GM18502 (cell line): ENCODE data around the gene RPS14.
"Not testable (repeated sequence)": the region's sequence is repeated elsewhere in the genome, so short reads cannot be mapped to it uniquely, and the experiment has no call there.

Experiments
- ATAC-seq: cut with Tn5 transposase; IDR thresholded peaks from one replicate; pipeline ENCODE4 v1.9.1; 2021; ENCODE audit warnings: mild to moderate bottlenecking; ENCODE audit not compliant: unreplicated experiment, poor library complexity

The RPS14 gene

DNA sequence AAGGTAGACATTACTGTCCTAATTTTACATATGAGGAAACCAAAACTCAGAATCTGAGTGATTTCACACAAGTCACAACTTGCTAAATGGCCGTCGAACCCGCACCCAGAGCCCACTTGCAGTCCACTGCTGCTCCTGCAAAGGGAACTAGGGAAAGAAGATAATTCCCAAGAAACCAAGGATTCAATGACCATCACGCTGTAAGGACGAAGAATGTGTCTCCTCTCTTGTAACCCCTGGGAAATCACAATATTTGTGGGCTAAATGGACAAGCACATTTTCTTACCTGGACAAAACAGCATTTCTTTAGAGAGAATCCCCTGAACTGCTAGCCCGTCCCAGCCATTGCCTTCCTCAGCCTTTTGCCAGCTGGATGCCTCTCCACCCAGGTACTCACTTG lies 2.4 kb downstream of the RPS14 start:
- no peak for ATAC-seq

DNA sequence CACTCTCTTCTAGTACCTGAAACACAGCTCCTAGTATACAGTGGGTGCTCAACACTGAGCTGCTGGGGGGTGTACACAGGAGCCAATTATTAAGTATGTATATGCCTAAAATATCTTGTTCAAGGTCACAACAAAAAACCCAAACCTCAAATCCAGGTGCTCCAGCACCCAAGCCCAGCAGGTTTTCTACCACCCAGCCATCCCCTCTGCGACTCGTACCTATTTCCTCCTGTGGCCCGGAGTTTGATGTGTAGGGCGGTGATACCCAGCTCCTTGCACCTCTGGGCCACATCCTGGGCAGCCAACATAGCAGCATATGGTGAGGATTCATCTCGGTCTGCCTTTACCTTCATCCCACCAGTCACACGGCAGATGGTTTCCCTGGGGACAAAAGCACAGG lies 3.0 kb downstream of the RPS14 start:
- ATAC-seq = no peak

DNA sequence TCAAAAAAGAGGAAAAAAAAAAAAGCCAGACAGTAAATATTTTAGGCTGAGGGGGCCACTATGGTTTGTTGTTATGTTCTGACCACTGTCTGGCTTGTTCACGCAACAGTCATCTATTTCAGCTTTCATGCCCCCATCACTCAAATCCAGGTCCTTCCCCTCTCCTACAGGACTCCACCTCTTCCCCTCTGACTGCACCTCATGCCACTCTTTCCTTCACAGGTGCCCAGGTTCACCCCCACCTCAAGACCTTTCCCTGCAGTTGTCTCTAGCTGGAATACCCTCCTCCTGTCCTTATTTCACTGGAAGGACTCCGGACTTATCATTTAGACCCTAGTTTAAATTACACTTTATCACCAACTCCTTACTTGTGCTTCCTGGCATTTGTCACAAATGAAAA lies 3.5 kb downstream of the RPS14 start:
- ATAC-seq = no peak

DNA sequence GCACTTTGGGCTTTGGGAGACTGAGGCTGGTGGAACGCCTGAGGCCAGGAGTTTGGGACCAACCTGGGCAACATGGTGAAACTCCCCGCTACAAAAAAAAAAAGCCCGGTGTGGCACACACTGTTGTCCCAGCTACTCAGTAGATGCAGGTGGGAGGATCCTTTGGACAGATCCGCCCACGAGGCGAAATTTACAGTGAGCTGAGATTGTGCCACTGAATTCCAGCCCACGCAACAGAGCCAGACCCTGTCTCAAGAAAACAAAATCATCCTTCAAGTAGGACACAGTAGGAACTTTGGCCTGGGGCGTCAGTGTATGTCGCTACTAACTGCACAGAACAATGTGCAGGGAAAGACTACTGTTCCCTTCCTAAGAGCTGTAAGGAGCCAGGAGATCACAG lies 4.8 kb downstream of the RPS14 start:
- ATAC-seq = no peak

DNA sequence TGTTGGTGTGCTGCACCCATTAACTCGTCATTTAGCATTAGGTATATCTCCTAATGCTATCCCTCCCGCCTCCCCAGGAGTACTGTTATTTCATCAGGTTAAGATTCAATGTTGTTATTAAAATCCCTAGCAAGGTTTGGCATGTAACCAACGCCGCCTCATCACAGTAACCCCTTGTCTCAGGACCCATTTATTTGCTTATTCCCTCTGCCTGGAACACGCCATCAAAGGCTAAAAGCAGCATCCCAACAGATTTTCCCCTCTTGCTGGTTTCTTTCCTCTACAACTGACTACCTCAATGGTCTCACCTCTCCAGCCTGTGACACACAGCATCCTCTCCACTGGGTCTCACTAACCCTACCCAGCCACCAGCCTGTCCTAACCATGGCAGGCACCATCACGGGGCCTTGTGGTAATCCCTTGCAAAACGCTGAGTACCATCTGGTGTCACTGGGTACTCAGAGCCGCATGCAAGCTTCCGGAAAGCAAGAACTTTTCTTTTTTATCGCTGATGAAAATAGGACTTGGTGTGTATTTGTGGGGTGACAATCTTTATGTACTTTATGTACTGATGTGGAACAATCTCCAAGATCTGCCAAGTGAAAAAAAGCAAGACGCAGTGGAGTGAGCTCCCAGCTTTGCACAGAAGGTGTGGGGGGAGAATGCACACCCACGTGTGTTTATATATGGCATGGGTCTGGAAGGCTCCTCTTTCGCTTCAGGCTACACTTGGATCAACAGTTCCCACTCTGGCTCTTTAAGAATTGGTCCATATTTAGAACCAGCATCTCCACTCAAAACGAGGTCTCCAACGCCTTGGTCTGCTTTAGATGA lies 6.1 kb downstream of the RPS14 start:
- no peak for ATAC-seq

GRCh38 chr5:150442699-150443080 lies 6.8 kb downstream of the RPS14 start:
- no peak for ATAC-seq

DNA sequence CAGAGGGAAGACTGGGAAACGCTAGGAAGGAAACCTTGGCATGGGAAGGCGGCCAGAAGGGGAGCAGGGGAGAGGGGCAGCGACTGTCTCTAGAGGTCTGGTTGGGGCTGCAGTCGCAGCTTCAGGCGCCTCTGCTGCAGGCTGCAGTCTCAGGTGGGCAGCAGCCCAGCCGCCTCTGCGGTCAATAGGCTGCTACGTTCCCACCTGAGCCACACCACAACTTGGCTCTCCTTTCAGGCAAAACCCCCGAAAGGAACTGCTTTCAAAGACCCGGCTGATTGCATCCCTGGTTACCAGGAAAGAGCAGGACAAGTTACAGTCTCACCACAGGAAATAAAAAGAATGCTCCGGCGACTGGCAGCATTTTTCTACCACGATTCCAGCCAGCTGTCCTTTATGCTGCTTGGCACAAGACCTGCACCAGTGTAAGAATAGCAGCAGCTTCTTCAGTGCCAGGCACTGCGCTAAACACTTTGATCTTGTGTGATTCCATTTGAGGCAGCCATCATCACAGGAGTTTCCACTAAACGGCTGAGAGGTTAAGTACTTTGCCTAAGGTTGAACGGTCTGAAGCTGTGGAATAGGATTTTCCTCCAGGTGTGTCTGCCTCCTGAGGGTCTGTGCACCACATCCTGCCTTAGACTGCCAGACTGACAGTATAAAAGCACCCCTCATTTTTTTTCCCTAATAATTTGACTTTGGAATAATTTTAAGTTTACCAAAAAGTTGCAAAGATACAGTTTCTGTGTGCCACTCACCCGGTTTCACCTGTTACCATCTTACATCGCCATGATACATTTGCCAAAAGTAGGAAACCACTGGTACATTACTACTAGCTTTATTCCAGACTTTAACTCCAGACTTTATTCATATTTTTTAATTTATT lies 7.5 kb downstream of the RPS14 start:
- ATAC-seq = no peak

GRCh38 chr5:150440948-150441812 lies 8.4 kb downstream of the RPS14 start:
- ATAC-seq = no peak

DNA sequence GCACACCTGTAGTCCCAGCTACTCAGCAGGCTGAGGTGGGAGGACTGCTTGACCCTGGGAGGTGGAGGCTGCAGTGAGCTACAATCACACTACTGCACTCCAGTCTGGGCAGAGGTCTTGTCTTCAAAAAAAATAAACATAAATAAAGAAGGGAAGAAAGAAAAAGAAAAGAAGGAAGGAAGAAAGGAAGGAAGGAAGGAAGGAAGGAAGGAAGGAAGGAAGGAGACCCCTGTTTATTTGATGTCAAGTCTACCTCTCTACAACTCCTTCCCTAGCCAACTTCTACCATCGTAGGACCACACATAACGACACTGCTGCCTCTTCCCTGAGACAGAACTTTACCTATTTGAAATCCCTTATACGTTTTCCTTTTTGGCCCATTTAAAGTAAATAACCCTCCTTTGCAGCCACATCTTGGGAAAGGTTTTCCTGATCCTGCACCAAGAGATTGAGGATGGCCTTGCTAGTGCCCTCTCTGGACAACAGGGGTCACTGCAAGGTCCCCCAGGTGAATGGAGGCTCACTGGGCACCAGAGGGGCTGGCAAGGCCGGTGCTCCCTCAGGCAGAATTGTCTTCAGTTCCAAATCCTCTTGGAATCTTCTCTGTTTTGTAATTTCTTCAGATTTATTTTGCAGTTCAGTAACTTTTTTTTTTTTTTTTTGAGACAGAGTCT lies 10.5 kb downstream of the RPS14 start:
- ATAC-seq = no peak

GRCh38 chr5:150436141-150436680 lies 13.3 kb downstream of the RPS14 start:
- ATAC-seq = peak; percentile 95

DNA sequence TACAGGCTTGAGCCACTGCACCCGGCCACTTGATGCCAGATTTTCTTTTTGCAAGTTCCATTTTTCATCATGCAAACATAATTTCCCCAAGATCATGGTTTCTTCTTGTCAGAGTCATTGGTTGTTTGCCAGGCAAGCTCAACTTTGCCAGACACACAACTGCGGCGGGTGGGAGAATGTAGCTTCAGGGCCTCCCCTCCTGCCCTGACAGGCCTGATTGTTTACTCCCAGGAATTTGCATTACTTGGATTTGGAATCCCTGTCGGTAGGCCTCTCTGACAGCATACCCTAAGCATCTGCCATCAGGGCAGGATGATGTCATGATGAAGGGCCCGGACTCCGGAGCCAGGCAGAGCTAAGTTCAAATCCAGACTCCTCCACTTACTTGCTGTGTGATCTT lies 15.1 kb downstream of the RPS14 start:
- no peak for ATAC-seq

- no peak for ATAC-seq
These were observed 18.0 kb downstream of the RPS14 start for GRCh38 chr5:150431574-150431973.

DNA sequence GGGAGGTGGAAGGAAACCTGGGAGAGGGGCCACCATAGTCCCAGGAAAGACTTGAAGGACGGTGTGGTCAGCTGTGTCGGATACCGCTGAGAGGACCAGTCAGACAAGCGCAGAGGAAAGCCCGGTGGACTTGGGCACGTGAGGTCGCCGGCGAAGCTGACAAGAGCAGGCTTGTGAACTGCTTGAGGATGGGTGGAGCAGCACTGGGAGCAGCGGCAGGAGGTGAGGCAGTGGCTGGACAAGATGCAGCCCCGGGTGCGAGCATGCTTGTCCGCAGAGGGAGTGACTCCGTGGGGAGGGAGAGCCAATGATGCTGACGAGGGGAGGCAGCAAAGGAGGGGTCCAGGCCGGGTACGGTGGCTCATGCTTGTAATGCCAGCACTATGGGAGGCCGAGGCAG lies 18.5 kb downstream of the RPS14 start:
- ATAC-seq = no peak

DNA sequence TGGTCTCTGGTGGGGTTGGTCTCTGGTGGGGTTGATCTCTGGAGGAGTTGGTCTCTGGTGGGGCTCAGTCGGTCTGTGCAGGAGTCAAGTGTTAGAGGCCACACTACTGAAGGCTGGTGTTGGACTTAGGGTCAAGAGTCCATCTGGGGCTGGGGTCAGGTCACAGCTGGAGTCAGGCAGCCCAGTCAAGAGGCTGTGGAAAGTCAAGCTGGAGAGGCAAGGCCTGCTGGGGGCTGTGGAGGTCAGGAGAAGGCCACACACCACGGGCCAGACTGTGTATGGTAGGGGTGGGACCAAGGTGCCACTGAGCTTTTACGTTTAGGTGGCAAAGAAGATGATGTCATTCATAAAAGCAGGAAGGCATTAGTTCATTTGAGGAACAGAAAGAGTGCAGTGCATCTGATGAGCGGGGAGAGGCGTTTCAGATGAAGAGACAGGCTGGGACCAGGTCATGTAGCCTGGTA lies 20.1 kb downstream of the RPS14 start:
- ATAC-seq = no peak

DNA sequence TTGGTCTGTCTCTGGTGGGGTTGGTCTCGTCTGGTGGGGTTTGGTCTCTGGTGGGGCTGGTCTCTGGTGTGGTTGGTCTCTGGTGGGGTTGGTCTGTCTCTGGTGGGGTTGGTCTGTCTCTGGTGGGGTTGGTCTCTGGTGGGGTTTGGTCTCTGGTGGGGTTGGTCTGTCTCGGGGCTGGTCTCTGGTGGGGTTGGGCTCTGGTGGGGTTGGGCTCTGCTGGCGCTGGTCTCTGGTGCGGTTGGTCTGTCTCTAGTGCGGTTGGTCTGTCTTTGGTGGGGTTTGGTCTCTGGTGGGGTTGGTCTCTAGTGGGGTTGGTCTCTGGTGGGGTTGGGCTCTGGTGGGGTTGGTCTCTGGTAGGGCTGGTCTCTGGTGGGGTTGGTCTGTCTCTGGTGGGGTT lies 20.6 kb downstream of the RPS14 start:
- ATAC-seq = no peak

GRCh38 chr5:150428106-150428876 lies 21.2 kb downstream of the RPS14 start:
- ATAC-seq = no peak

DNA sequence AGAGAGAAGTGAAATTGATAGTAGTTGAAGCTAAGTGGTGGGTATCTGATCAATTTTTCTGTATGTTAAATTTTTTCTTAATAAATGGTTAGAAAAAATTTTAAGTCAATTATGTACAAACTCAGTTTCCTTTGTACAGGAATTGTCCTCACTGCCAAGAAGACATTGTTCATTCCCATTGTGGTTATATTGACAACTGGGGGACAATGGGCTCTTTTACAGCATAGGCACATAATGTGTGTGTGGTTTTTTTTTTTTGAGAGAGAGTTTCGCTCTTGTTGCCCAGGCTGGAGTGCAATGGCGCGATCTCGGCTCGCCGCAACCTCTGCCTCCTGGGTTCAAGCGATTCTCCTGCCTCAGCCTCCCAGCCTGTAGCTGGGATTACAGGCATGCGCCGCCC lies 23.4 kb downstream of the RPS14 start:
- ATAC-seq = not testable (repeated sequence)

GRCh38 chr5:150422758-150423157 lies 26.8 kb downstream of the RPS14 start:
- no peak for ATAC-seq

DNA sequence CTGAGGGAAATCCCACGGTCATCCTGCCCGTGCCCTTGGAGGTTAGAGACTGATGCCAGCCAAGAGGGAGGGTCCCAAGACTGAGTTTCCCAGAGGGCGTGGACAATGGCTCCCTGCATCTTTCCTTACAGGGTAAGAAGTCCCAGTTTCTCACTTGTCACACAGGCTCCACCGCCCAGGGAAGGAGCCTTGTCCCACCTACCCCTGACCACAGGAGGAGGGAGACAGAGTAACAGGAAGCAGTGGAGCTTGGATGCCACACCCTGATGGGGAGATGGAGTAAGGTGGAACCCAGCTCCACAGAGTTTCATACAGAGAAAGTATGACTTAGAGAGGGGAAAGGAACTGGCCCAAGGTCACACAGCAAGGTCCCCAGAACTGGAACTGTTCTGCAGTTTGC lies 27.5 kb downstream of the RPS14 start:
- no peak for ATAC-seq
